DOHH2 (cell line): ENCODE measurements around the gene ENTPD8.

Experiments used
- CTCF ChIP-seq: fragments of 200-600 bp; sonication (generic); IDR thresholded peaks from one replicate; pipeline ENCODE4 v1.5.1; 2014; ENCODE audit warnings: antibody characterized with exemption, mild to moderate bottlenecking, low read depth, low read length; ENCODE audit not compliant: poor library complexity, severe bottlenecking
- EZH2phosphoT487 ChIP-seq: fragments of 200-600 bp; sonication (generic); IDR thresholded peaks from 2 replicates; pipeline ENCODE4 v1.6.1; 2017; ENCODE audit warnings: borderline replicate concordance, mild to moderate bottlenecking, antibody characterized with exemption, low read length, moderate library complexity, mixed read lengths

GRCh38 chr9:137452761-137453642, 11.8 kb upstream of the ENTPD8 start:
- TF ChIP-seq CTCF (no peak), EZH2phosphoT487 (no peak)
